ENCODE data around the gene TXNDC12. TPM values are rescaled to one million over a fixed set of nuclear protein-coding genes. Genes with fewer than 3 reads are reported as not detected.

TXNDC12 gene
- total and polyA plus RNA-seq, 7 donors: 9.0 to 33.3 (median 26.2) TPM

DNA sequence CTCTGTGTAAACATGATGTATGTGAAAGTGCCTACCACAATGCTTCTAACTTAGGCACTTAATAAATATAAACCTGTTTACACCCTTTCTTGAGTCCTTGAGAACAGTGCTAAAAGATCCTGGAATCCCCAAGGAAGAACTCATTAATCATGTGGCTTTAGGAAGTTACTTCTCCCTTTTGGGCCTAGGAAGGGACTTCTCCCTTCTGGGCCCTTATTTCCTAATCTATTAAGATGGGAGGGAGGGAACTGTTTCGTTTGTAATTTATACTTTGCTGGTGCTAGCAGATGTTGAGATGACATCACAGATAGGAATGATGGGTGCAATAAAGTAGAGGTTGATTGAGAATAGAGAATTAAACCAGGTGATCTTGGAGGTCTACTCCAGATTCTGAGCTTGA, 2.3 kb upstream of the TXNDC12 start:
- peak overlapping the region in 3 of 4 donors; percentile 88 to 94 (median 88) for H3K27ac ChIP-seq
- no peaks in the 10 kb centered on the region for H3K9me3 ChIP-seq
- intact Hi-C loops (cut with DNase I): loop anchor here (5.0 to 10.0 kb wide), 2 partner anchors 85 to 238 kb away; partner anchors contain the start of gene ZFYVE9
- TF ChIP-seq POLR2AphosphoS5 (IDR thresholded peaks at IDR 0.05) (no peak), POLR2A (IDR thresholded peaks at IDR 0.05) (no peak), EP300 (IDR thresholded peaks at IDR 0.05) (no peak)
- TF ChIP-seq, protein P1, sequence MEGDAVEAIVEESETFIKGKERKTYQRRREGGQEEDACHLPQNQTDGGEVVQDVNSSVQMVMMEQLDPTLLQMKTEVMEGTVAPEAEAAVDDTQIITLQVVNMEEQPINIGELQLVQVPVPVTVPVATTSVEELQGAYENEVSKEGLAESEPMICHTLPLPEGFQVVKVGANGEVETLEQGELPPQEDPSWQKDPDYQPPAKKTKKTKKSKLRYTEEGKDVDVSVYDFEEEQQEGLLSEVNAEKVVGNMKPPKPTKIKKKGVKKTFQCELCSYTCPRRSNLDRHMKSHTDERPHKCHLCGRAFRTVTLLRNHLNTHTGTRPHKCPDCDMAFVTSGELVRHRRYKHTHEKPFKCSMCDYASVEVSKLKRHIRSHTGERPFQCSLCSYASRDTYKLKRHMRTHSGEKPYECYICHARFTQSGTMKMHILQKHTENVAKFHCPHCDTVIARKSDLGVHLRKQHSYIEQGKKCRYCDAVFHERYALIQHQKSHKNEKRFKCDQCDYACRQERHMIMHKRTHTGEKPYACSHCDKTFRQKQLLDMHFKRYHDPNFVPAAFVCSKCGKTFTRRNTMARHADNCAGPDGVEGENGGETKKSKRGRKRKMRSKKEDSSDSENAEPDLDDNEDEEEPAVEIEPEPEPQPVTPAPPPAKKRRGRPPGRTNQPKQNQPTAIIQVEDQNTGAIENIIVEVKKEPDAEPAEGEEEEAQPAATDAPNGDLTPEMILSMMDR (IDR thresholded peaks at IDR 0.05): no peak
- H3K27me3 ChIP-seq: no peaks in the 10 kb centered on the region
- peaks cover 3 to 21% (median 12%) of the 10 kb centered on the region in 4 donors for H3K36me3 ChIP-seq
- no peak for DNase-seq
- peak overlapping the region; percentile 77 to 96 (median 83) for H3K4me3 ChIP-seq
- H3K4me1 ChIP-seq: peaks cover 0 to 46% (median 33%) of the 10 kb centered on the region in 4 donors
- 4 to 9% methylated on average over 1 of the region's 1 CpG for WGBS, 2 donors

DNA sequence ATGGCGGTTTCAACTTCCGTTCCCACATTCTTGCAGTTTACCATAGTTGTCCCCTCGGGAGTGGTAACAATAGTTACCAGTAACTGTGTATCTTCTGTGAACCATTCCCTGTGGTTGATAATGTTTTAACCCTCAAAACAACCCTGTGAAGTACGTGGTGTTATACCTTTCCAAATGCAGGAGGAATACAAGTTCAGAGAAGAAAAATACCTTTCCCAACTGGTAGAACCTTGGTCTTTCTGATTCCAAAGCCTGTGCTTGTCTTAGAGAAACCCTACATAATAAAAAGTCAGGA, 1.9 kb upstream of the TXNDC12 start:
- Histone ChIP-seq H3K9me3 (no peaks in the 10 kb centered on the region), H3K27ac (peak overlapping the region; percentile 88 to 94 (median 88)), H3K36me3 (peaks cover 3 to 24% (median 12%) of the 10 kb centered on the region in 4 donors), H3K27me3 (no peaks in the 10 kb centered on the region), H3K4me1 (peaks cover 0 to 46% (median 33%) of the 10 kb centered on the region in 4 donors), H3K4me3 (peak overlapping the region; percentile 77 to 96 (median 83))
- 0% methylated on average over 4 of the region's 4 CpGs for WGBS, 2 donors
- intact Hi-C loops (cut with DNase I): loop anchor here (5.0 to 10.0 kb wide), 2 partner anchors 85 to 238 kb away; partner anchors contain the start of gene ZFYVE9
- TF ChIP-seq EP300 (IDR thresholded peaks at IDR 0.05) (no peak), POLR2A (IDR thresholded peaks at IDR 0.05) (no peak), POLR2AphosphoS5 (IDR thresholded peaks at IDR 0.05) (no peak)
- TF ChIP-seq, protein P1 (IDR thresholded peaks at IDR 0.05): no peak
- DNase-seq: no peak

DNA sequence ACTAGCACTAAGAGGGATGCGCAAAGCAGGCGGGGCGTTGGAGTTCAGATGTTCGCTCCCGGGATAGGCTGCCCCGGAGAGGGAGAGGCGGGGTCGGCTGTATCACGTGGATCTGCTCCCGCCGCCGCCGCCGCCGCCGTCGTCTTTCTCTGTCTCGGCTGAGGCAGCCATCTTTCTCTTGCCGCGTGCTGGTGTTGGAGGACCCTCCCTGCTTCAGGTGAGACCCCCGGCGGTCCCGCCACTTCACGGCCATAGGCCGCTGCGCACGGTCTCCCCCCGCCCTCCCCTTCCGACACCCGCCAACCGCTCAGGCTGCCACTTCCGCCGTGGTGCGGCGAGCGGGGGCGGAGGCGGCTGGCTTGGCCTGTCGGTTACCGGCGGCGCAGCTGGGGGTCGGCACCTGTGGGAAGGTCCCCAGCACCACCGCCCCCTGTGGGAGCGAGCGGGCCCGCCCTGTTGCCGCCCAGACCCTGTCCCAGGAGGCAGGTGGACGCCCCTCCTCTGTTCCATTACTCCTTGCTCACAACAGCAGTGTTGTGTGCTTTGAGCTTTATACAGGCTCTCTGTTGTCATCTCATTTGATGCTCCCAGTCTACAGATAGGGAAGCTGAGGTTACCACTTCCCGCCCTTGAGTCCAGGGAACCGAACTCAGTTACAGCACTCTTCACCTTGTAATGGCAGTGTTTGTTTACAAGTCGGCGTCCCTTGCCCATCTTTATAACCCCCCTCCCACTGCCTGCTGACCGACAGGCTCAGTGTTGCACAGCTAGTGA, 1.4 kb upstream of the TXNDC12 start, which contains the start of gene BTF3L4:
TSS of gene BTF3L4 (plus strand) at position 133 of the 774 bp plus-strand sequence. CDS start 3,553 bp downstream, outside the sequence.
- TF ChIP-seq POLR2AphosphoS5 (IDR thresholded peaks at IDR 0.05): peak; percentile 68 to 94 (median 78)
- TF ChIP-seq POLR2A (IDR thresholded peaks at IDR 0.05): peak; percentile 25 to 69
- TF ChIP-seq EP300 (IDR thresholded peaks at IDR 0.05): no peak
- TF ChIP-seq, protein P1 (IDR thresholded peaks at IDR 0.05): no peak

DNA sequence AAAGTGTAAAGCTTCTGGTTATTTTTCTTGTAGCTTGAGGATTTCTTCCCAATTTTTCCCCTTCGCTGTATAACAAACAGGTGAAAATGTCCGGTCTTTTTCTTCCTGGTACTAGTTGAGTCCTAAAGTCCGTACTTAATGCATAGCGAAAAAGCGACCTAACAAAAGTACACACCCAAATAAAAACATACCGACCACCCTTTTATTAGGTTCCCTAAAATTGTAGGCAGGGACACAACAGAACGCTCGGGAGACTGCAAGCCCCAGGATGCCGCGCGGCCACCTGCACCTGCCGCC, 823 bp upstream of the TXNDC12 start:
- no peaks in the 10 kb centered on the region for H3K27me3 ChIP-seq
- intact Hi-C loops (cut with DNase I): loop anchor here (1.0 to 10.0 kb wide), 3 partner anchors 23 to 239 kb away; partner anchors contain the start of genes KTI12 and ZFYVE9
- H3K9me3 ChIP-seq: no peaks in the 10 kb centered on the region
- TF ChIP-seq, protein P1 (IDR thresholded peaks at IDR 0.05): no peak
- peaks cover 1 to 19% (median 9%) of the 10 kb centered on the region in 4 donors for H3K36me3 ChIP-seq
- 0 to 1% methylated on average over 12 of the region's 12 CpGs for WGBS, 2 donors
- no peak for DNase-seq
- H3K4me3 ChIP-seq: peak overlapping the region; percentile 77 to 96 (median 83)
- peaks cover 0 to 46% (median 33%) of the 10 kb centered on the region in 4 donors for H3K4me1 ChIP-seq
- H3K27ac ChIP-seq: peak overlapping the region; percentile 88 to 94 (median 88)

More for the DNA sequence above, 1.4 kb upstream of the TXNDC12 start, which contains the start of gene BTF3L4:
- intact Hi-C loops (cut with DNase I): loop anchor here (5.0 to 10.0 kb wide), 2 partner anchors 86 to 238 kb away; partner anchors contain the start of gene ZFYVE9
- Histone ChIP-seq H3K27ac (peak within 1 kb of the TSS; percentile 88 to 94 (median 88)), H3K9me3 (no peaks in the 10 kb centered on the region), H3K4me3 (peak within 1 kb of the TSS; percentile 77 to 96 (median 83)), H3K27me3 (no peaks in the 10 kb centered on the region), H3K36me3 (peaks cover 3 to 24% (median 12%) of the 10 kb centered on the region in 4 donors), H3K4me1 (peaks cover 0 to 46% (median 33%) of the 10 kb centered on the region in 4 donors)
- WGBS, 2 donors: 0% methylated on average over 54 of the region's 54 CpGs
- peak; percentile 98 for DNase-seq

Measured in sigmoid colon (tissue), 7 donors.